BLaER1 (cell line): ENCODE results near the gene TTLL4.
A peak's percentile ranks its signal among the peaks of the same experiment; 100 is the strongest.

Experiments used
- H3K27ac ChIP-seq: shearing (Covaris generic); formaldehyde crosslinking; 2 replicates; pipeline ENCODE4 v1.8.1; 2022
- H3K27me3 ChIP-seq: shearing (Covaris generic); formaldehyde crosslinking; 2 replicates; pipeline ENCODE4 v1.8.1; 2022
- H3K36me3 ChIP-seq: shearing (Covaris generic); formaldehyde crosslinking; 2 replicates; pipeline ENCODE4 v1.8.1; 2022
- H3K4me1 ChIP-seq: shearing (Covaris generic); formaldehyde crosslinking; 2 replicates; pipeline ENCODE4 v1.8.1; 2022
- H3K4me2 ChIP-seq: shearing (Covaris generic); formaldehyde crosslinking; 2 replicates; pipeline ENCODE4 v1.8.1; 2022
- H3K4me3 ChIP-seq: shearing (Covaris generic); formaldehyde crosslinking; 2 replicates; pipeline ENCODE4 v1.8.1; 2022
- H3K9ac ChIP-seq: shearing (Covaris generic); formaldehyde crosslinking; 2 replicates; pipeline ENCODE4 v1.8.1; 2022
- H3K9me3 ChIP-seq: shearing (Covaris generic); formaldehyde crosslinking; 2 replicates; pipeline ENCODE4 v1.8.1; 2022
- H4K20me1 ChIP-seq: shearing (Covaris generic); formaldehyde crosslinking; 2 replicates; pipeline ENCODE4 v1.8.1; 2022
- Cebpa-rat ChIP-seq: shearing (Covaris generic); IDR thresholded peaks from 2 replicates; pipeline ENCODE4 v1.8.1; 2022

The TTLL4 gene

GRCh38 chr2:218798767-218799504 is 88.3 kb downstream of the TTLL4 start:
- Histone ChIP-seq H3K9ac (no peak overlapping the region), H3K4me1 (peaks cover 19% of the 10 kb centered on the region), H3K4me2 (no peak overlapping the region), H3K36me3 (no peaks in the 10 kb centered on the region), H3K27me3 (peaks cover 19% of the 10 kb centered on the region), H3K4me3 (no peak overlapping the region), H3K27ac (no peak overlapping the region), H3K9me3 (peaks cover 7% of the 10 kb centered on the region; the same call in 1 of the 2 replicates), H4K20me1 (peaks cover 15% of the 10 kb centered on the region)
- no peak for TF ChIP-seq Cebpa-rat

- Histone ChIP-seq H3K4me2 (no peak overlapping the region), H4K20me1 (peaks cover 15% of the 10 kb centered on the region), H3K36me3 (no peaks in the 10 kb centered on the region), H3K9ac (no peak overlapping the region), H3K9me3 (peaks cover 17% of the 10 kb centered on the region), H3K27ac (no peak overlapping the region), H3K4me1 (peaks cover 19% of the 10 kb centered on the region), H3K4me3 (no peak overlapping the region), H3K27me3 (peaks cover 28% of the 10 kb centered on the region)
- no peak for TF ChIP-seq Cebpa-rat
Measured at GRCh38 chr2:218799990-218800389, 89.4 kb downstream of the TTLL4 start.

GRCh38 chr2:218802386-218802994 is 91.9 kb downstream of the TTLL4 start:
- Histone ChIP-seq H3K27me3 (peaks cover 36% of the 10 kb centered on the region), H3K27ac (no peak overlapping the region), H4K20me1 (peaks cover 15% of the 10 kb centered on the region), H3K36me3 (no peaks in the 10 kb centered on the region), H3K9me3 (peaks cover 18% of the 10 kb centered on the region), H3K4me3 (no peak overlapping the region), H3K4me2 (peak overlapping the region; percentile 59), H3K4me1 (peaks cover 32% of the 10 kb centered on the region), H3K9ac (no peak overlapping the region)
- no peak for TF ChIP-seq Cebpa-rat

GRCh38 chr2:218804817-218805216 is 94.2 kb downstream of the TTLL4 start:
- H3K4me1 ChIP-seq: peaks cover 32% of the 10 kb centered on the region
- H3K27ac ChIP-seq: no peak overlapping the region
- TF ChIP-seq Cebpa-rat: no peak

More at GRCh38 chr2:218804817-218805216, 94.2 kb downstream of the TTLL4 start:
- Histone ChIP-seq H4K20me1 (peaks cover 14% of the 10 kb centered on the region), H3K9me3 (peaks cover 18% of the 10 kb centered on the region), H3K36me3 (no peaks in the 10 kb centered on the region), H3K4me2 (no peak overlapping the region), H3K27me3 (peaks cover 21% of the 10 kb centered on the region), H3K9ac (no peak overlapping the region), H3K4me3 (no peak overlapping the region)
